HG02885 (cell line): ENCODE data around the gene LAMB4.

Experiments used
- ATAC-seq: cut with Tn5 transposase; IDR thresholded peaks from one replicate; pipeline ENCODE4 v1.9.1; 2021; ENCODE audit warnings: mild to moderate bottlenecking; ENCODE audit not compliant: unreplicated experiment, poor library complexity

LAMB4 gene

GRCh38 chr7:108142675-108143259 is 12.6 kb upstream of the LAMB4 start:
- no peak for ATAC-seq

GRCh38 chr7:108142180-108142579 is 12.0 kb upstream of the LAMB4 start:
- no peak for ATAC-seq

- no peak for ATAC-seq
Measured at GRCh38 chr7:108140671-108141070, 10.5 kb upstream of the LAMB4 start.

- ATAC-seq: no peak
Measured at GRCh38 chr7:108138911-108139310, 8.8 kb upstream of the LAMB4 start.

- no peak for ATAC-seq
Measured at GRCh38 chr7:108137993-108138392, 7.8 kb upstream of the LAMB4 start.

GRCh38 chr7:108137040-108137439 is 6.9 kb upstream of the LAMB4 start:
- ATAC-seq: no peak

- ATAC-seq: peak; percentile 33
Measured at GRCh38 chr7:108136191-108136688, 6.1 kb upstream of the LAMB4 start.

- peak; percentile 96 for ATAC-seq
Measured at GRCh38 chr7:108135446-108136190, 5.5 kb upstream of the LAMB4 start.

- ATAC-seq: no peak
Measured at GRCh38 chr7:108134486-108134885, 4.3 kb upstream of the LAMB4 start.

- ATAC-seq: no peak
Measured at GRCh38 chr7:108132551-108133265, 2.5 kb upstream of the LAMB4 start.

GRCh38 chr7:108129018-108129965 is 869 bp downstream of the LAMB4 start:
- ATAC-seq: no peak

GRCh38 chr7:108128514-108128913 is 1.6 kb downstream of the LAMB4 start:
- ATAC-seq: no peak

GRCh38 chr7:108127461-108127860 is 2.7 kb downstream of the LAMB4 start:
- ATAC-seq: no peak

- ATAC-seq: no peak
Measured at GRCh38 chr7:108124820-108125219, 5.3 kb downstream of the LAMB4 start.

GRCh38 chr7:108122181-108122580 is 8.0 kb downstream of the LAMB4 start:
- no peak for ATAC-seq

- ATAC-seq: no peak
Measured at GRCh38 chr7:108120933-108121332, 9.2 kb downstream of the LAMB4 start.

GRCh38 chr7:108120196-108120595 is 10.0 kb downstream of the LAMB4 start:
- ATAC-seq: no peak

GRCh38 chr7:108118959-108119358 is 11.2 kb downstream of the LAMB4 start:
- no peak for ATAC-seq

- ATAC-seq: peak; percentile 90
Measured at GRCh38 chr7:108114117-108114841, 15.9 kb downstream of the LAMB4 start.

- no peak for ATAC-seq
Measured at GRCh38 chr7:108112683-108113082, 17.5 kb downstream of the LAMB4 start.
